ENCODE results near the gene GALNT17.

The GALNT17 gene

DNA sequence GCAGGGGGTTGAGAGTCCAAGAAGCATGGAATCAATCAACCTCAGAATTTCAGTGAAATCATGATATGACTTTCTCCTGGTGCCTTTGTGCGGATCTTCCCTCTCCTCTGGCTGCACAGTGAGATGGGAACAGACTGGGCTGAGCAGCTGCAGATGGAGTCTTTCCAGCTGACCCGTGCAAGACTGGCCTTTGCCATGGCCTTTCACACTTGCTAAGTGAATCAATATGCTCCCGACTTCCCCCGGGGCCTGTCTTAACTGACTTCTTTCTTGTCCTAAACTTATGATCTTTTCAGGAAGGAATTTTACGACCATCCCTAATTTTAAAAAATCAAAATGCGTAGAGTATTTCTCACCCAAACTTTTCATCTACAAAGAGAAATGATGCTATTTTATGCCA is 469.9 kb downstream of the GALNT17 start:
- Histone ChIP-seq H2BK120ac (ENCODE audit: insufficient read depth, low read length, poor library complexity) (no peak overlapping the region), H4K91ac (ENCODE audit: low read depth, low read length) (no peak overlapping the region), H3K79me2 (ENCODE audit: control insufficient read depth, insufficient read depth, low read length, poor library complexity) (no peaks in the 10 kb centered on the region), H4K12ac (ENCODE audit: low read depth, low read length) (no peak overlapping the region), H3K4me1 (ENCODE audit: control insufficient read depth in 1 of 2, insufficient read depth in 2 of 2, low read length in 2 of 2) (no peaks in the 10 kb centered on the region), H2AK5ac (ENCODE audit: low read length) (no peak overlapping the region), H2BK12ac (ENCODE audit: low read length) (no peak overlapping the region), H2AFZ (ENCODE audit: insufficient read depth, low read length, poor library complexity) (no peak overlapping the region), H3K36me3 (ENCODE audit: control insufficient read depth in 1 of 2, insufficient read depth in 2 of 2, low read length in 2 of 2) (no peaks in the 10 kb centered on the region), H3K79me1 (ENCODE audit: low read length) (no peaks in the 10 kb centered on the region), H4K8ac (ENCODE audit: low read depth, low read length) (no peak overlapping the region), H3K23ac (ENCODE audit: low read length) (no peak overlapping the region), H3K4me3 (ENCODE audit: low read depth, low read length) (no peak overlapping the region), H3K4ac (ENCODE audit: low read depth, low read length) (no peak overlapping the region), H3K18ac (ENCODE audit: low read length) (no peak overlapping the region), H3K9me3 (ENCODE audit: insufficient read depth, low read depth, low read length) (no peaks in the 10 kb centered on the region), H2BK5ac (ENCODE audit: low read depth, low read length, poor library complexity) (no peak overlapping the region), H3K14ac (ENCODE audit: low read length) (no peak overlapping the region), H3K27ac (ENCODE audit: low read depth, low read length) (no peak overlapping the region), H3K4me2 (ENCODE audit: low read length) (no peak overlapping the region), H3K27me3 (ENCODE audit: insufficient read depth, low read length) (no peaks in the 10 kb centered on the region), H3K9ac (ENCODE audit: low read length) (no peak overlapping the region)
- DNase-seq: no peak
- WGBS (ENCODE audit: extremely low coverage, insufficient coverage, insufficient read length): no CpG with 5 or more reads among the region's 6 CpGs

DNA sequence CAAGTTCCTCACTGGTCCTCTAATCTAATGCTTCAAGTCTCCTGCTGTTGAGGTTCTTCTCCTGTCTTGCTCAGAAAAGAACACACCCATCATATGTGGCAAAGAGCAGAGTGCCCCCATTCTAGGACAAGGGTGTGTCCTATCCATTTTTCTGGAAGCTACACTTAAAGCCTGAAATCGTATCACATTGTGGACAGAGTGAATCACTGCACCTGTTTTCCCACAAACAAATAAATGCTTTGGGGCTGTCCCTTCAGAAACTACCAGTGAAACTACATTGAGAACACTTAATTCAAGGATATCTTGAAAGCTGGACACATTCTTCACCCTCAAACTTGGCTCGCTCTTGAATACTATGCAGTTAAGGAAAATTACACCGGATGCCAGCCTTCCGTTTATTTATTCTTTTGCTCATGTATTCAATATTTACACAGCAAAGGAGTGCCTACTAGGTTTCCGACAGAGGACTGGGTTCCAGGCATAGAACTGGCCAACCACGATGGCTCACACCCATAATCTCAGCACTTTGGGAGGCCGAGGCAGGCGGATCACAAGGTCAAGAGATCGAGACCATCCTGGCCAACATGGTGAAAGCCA is 473.0 kb downstream of the GALNT17 start:
- Histone ChIP-seq H3K4me3 (ENCODE audit: low read depth, low read length) (no peak overlapping the region), H3K4ac (ENCODE audit: low read depth, low read length) (no peak overlapping the region), H3K79me2 (ENCODE audit: control insufficient read depth, insufficient read depth, low read length, poor library complexity) (no peaks in the 10 kb centered on the region), H3K23ac (ENCODE audit: low read length) (no peak overlapping the region), H2AK5ac (ENCODE audit: low read length) (no peak overlapping the region), H4K12ac (ENCODE audit: low read depth, low read length) (no peak overlapping the region), H3K4me1 (ENCODE audit: control insufficient read depth in 1 of 2, insufficient read depth in 2 of 2, low read length in 2 of 2) (no peaks in the 10 kb centered on the region), H3K36me3 (ENCODE audit: control insufficient read depth in 1 of 2, insufficient read depth in 2 of 2, low read length in 2 of 2) (no peaks in the 10 kb centered on the region), H3K18ac (ENCODE audit: low read length) (no peak overlapping the region), H2BK120ac (ENCODE audit: insufficient read depth, low read length, poor library complexity) (no peak overlapping the region), H3K4me2 (ENCODE audit: low read length) (no peak overlapping the region), H3K79me1 (ENCODE audit: low read length) (no peaks in the 10 kb centered on the region), H3K27ac (ENCODE audit: low read depth, low read length) (no peak overlapping the region), H2BK5ac (ENCODE audit: low read depth, low read length, poor library complexity) (no peak overlapping the region), H2BK12ac (ENCODE audit: low read length) (no peak overlapping the region), H3K9ac (ENCODE audit: low read length) (no peak overlapping the region), H4K91ac (ENCODE audit: low read depth, low read length) (no peak overlapping the region), H3K27me3 (ENCODE audit: insufficient read depth, low read length) (no peaks in the 10 kb centered on the region), H3K9me3 (ENCODE audit: insufficient read depth, low read depth, low read length) (no peaks in the 10 kb centered on the region), H2AFZ (ENCODE audit: insufficient read depth, low read length, poor library complexity) (no peak overlapping the region), H3K14ac (ENCODE audit: low read length) (no peak overlapping the region), H4K8ac (ENCODE audit: low read depth, low read length) (no peak overlapping the region)
- DNase-seq: no peak
- no CpG with 5 or more reads among the region's 9 CpGs for WGBS (ENCODE audit: extremely low coverage, insufficient coverage, insufficient read length)

DNA sequence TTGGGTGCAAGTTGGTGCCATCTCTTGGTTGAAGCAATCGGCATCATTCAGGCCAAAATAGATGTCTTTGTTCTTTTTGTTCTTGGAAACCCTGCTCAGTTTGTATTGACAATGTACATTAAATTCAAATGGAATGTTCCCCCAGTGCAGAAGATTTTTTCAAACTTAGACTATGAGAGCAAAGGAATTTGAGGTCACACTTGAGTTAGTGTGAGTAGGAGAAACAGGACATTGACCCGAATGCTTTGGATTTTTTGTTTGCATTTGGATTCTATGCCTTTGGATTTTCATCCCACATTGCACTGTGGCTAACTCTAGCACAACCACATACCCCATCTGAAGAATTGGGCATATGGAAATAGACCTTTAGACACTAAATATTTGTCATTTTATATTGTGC is 480.0 kb downstream of the GALNT17 start:
- Histone ChIP-seq H4K91ac (ENCODE audit: low read depth, low read length) (no peak overlapping the region), H3K36me3 (ENCODE audit: control insufficient read depth in 1 of 2, insufficient read depth in 2 of 2, low read length in 2 of 2) (no peaks in the 10 kb centered on the region), H3K27ac (ENCODE audit: low read depth, low read length) (no peak overlapping the region), H2BK120ac (ENCODE audit: insufficient read depth, low read length, poor library complexity) (no peak overlapping the region), H3K4me2 (ENCODE audit: low read length) (no peak overlapping the region), H3K9ac (ENCODE audit: low read length) (no peak overlapping the region), H4K8ac (ENCODE audit: low read depth, low read length) (no peak overlapping the region), H3K4me1 (ENCODE audit: control insufficient read depth in 1 of 2, insufficient read depth in 2 of 2, low read length in 2 of 2) (peaks cover 6 to 9% of the 10 kb centered on the region in 2 experiments), H2BK5ac (ENCODE audit: low read depth, low read length, poor library complexity) (no peak overlapping the region), H3K79me2 (ENCODE audit: control insufficient read depth, insufficient read depth, low read length, poor library complexity) (no peaks in the 10 kb centered on the region), H4K12ac (ENCODE audit: low read depth, low read length) (no peak overlapping the region), H3K23ac (ENCODE audit: low read length) (no peak overlapping the region), H3K27me3 (ENCODE audit: insufficient read depth, low read length) (no peaks in the 10 kb centered on the region), H3K4me3 (ENCODE audit: low read depth, low read length) (no peak overlapping the region), H3K79me1 (ENCODE audit: low read length) (no peaks in the 10 kb centered on the region), H2BK12ac (ENCODE audit: low read length) (no peak overlapping the region), H3K18ac (ENCODE audit: low read length) (no peak overlapping the region), H2AK5ac (ENCODE audit: low read length) (no peak overlapping the region), H3K4ac (ENCODE audit: low read depth, low read length) (no peak overlapping the region), H3K9me3 (ENCODE audit: insufficient read depth, low read depth, low read length) (no peaks in the 10 kb centered on the region), H3K14ac (ENCODE audit: low read length) (no peak overlapping the region), H2AFZ (ENCODE audit: insufficient read depth, low read length, poor library complexity) (no peak overlapping the region)
- no CpG with 5 or more reads among the region's 2 CpGs for WGBS (ENCODE audit: extremely low coverage, insufficient coverage, insufficient read length)
- no peak for DNase-seq

DNA sequence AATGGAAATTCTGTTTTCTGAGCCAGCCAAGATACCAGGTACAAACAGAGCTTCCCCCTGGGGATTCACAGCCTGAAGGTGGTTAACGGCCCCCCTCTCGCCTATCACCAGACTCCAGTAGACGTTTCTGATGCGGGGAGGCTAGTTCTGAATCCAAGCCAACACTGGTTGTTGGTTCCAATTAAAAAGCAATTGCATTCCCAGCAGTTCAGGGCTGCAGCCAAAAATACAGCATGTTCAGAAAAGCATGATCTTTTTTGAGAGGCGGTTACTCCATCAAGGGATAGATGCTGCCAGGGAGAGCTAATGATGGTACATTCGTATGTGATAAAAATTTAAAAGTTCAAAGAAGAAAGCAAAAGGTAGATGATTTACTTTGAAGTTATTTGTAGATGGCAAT is 481.0 kb downstream of the GALNT17 start:
- no peak overlapping the region for H3K14ac ChIP-seq (ENCODE audit: low read length)
- H3K9ac ChIP-seq (ENCODE audit: low read length): no peak overlapping the region
- no peak overlapping the region for H3K4me2 ChIP-seq (ENCODE audit: low read length)
- H3K23ac ChIP-seq (ENCODE audit: low read length): no peak overlapping the region
- no peak overlapping the region for H3K27ac ChIP-seq (ENCODE audit: low read depth, low read length)
- no peaks in the 10 kb centered on the region for H3K27me3 ChIP-seq (ENCODE audit: insufficient read depth, low read length)
- no peak overlapping the region for H4K12ac ChIP-seq (ENCODE audit: low read depth, low read length)
- H3K36me3 ChIP-seq (ENCODE audit: control insufficient read depth in 1 of 2, insufficient read depth in 2 of 2, low read length in 2 of 2): no peaks in the 10 kb centered on the region
- no peak for DNase-seq
- no peak overlapping the region for H2AK5ac ChIP-seq (ENCODE audit: low read length)
- no peak overlapping the region for H4K91ac ChIP-seq (ENCODE audit: low read depth, low read length)
- H3K79me2 ChIP-seq (ENCODE audit: control insufficient read depth, insufficient read depth, low read length, poor library complexity): no peaks in the 10 kb centered on the region
- no peaks in the 10 kb centered on the region for H3K9me3 ChIP-seq (ENCODE audit: insufficient read depth, low read depth, low read length)
- no peak overlapping the region for H3K4ac ChIP-seq (ENCODE audit: low read depth, low read length)
- no peak overlapping the region for H4K8ac ChIP-seq (ENCODE audit: low read depth, low read length)
- peaks cover 6 to 9% of the 10 kb centered on the region in 2 experiments for H3K4me1 ChIP-seq (ENCODE audit: control insufficient read depth in 1 of 2, insufficient read depth in 2 of 2, low read length in 2 of 2)
- no peak overlapping the region for H3K18ac ChIP-seq (ENCODE audit: low read length)
- no peak overlapping the region for H2BK12ac ChIP-seq (ENCODE audit: low read length)
- no CpG with 5 or more reads among the region's 6 CpGs for WGBS (ENCODE audit: extremely low coverage, insufficient coverage, insufficient read length)
- no peaks in the 10 kb centered on the region for H3K79me1 ChIP-seq (ENCODE audit: low read length)
- no peak overlapping the region for H2AFZ ChIP-seq (ENCODE audit: insufficient read depth, low read length, poor library complexity)
- no peak overlapping the region for H3K4me3 ChIP-seq (ENCODE audit: low read depth, low read length)
- H2BK120ac ChIP-seq (ENCODE audit: insufficient read depth, low read length, poor library complexity): no peak overlapping the region
- no peak overlapping the region for H2BK5ac ChIP-seq (ENCODE audit: low read depth, low read length, poor library complexity)
